Measurements from ENCODE around the gene RRP8. TPM values are rescaled to one million over a fixed set of nuclear protein-coding genes. Genes with fewer than 3 reads are reported as not detected.

Gene RRP8
- total RNA-seq, 2 donors from 2014 or later = 5.4 to 8.9 TPM

- intact Hi-C loops (cut with DNase I) = no loop called here
Observed at GRCh38 chr11:6568191-6568918, 35.1 kb downstream of the RRP8 start.

GRCh38 chr11:6567371-6567745 is 36.1 kb downstream of the RRP8 start:
- no peak for DNase-seq
- intact Hi-C loops (cut with DNase I) = no loop called here
- TF ChIP-seq CTCF (IDR thresholded peaks at IDR 0.05) (no peak), POLR2A (IDR thresholded peaks at IDR 0.05) (no peak)
- H3K27me3 ChIP-seq = no peaks in the 10 kb centered on the region
- no peak overlapping the region for H3K27ac ChIP-seq
- H3K36me3 ChIP-seq (replicated peaks in 1 of 2; ENCODE audit: insufficient read depth in 1 of 2, low read depth in 2 of 2) = no peaks in the 10 kb centered on the region
- H3K4me1 ChIP-seq = peaks cover 10% of the 10 kb centered on the region
- no peaks in the 10 kb centered on the region for H3K9me3 ChIP-seq
- no peak overlapping the region for H3K4me3 ChIP-seq
- 82 to 100% methylated on average over 1 to 7 of the region's 7 CpGs for WGBS, 2 donors
- no peak for ATAC-seq

More at GRCh38 chr11:6568191-6568918, 35.1 kb downstream of the RRP8 start:
- TF ChIP-seq POLR2A (IDR thresholded peaks at IDR 0.05) (no peak), CTCF (IDR thresholded peaks at IDR 0.05) (no peak)
- Histone ChIP-seq H3K4me3 (no peak overlapping the region), H3K4me1 (peaks cover 10% of the 10 kb centered on the region), H3K27ac (no peak overlapping the region), H3K36me3 (replicated peaks in 1 of 2; ENCODE audit: insufficient read depth in 1 of 2, low read depth in 2 of 2) (no peaks in the 10 kb centered on the region), H3K27me3 (no peaks in the 10 kb centered on the region), H3K9me3 (no peaks in the 10 kb centered on the region)
- 37 to 45% methylated on average over 4 of the region's 4 CpGs for WGBS, 2 donors
- DNase-seq (peak; percentile 86 to 92 (median 88)), ATAC-seq (peak; percentile 87)

DNA sequence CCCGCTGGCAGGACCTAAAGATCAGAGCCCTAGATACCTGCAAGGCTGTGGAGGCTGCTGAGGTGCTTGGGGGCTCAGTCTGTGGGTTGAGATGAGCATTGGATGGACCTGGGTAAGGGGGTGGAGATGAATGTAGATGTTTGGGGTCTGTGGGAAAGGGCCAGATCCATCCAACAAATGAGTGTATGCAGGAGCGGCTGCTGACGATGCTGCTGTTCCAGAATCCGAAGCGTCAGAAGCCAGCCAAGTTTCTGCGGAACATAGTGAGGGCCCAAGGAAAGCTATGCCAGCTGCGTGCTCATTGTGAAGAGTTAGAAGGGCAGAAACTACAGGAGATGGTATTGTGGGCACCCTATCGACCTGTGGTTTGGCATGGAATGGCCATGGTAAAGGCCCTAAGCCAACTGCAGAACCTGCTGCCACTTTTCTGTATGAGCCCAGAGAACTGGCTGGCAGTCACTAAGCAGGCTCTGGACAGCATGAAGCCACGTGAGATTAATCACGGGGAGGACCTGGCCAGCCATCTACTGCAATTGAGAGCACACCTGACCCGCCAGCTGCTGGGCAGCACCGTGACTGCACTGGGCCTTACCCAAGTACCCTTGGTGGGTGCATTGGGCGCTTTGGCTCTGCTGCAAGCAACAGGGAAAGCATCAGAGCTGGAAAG is 36.6 kb downstream of the RRP8 start:
- H3K4me3 ChIP-seq = no peak overlapping the region
- H3K9me3 ChIP-seq = no peaks in the 10 kb centered on the region
- no peak overlapping the region for H3K27ac ChIP-seq
- no peak for DNase-seq
- no peaks in the 10 kb centered on the region for H3K27me3 ChIP-seq
- no peaks in the 10 kb centered on the region for H3K36me3 ChIP-seq (replicated peaks in 1 of 2; ENCODE audit: insufficient read depth in 1 of 2, low read depth in 2 of 2)
- 83 to 94% methylated on average over 12 to 13 of the region's 13 CpGs for WGBS, 2 donors
- intact Hi-C loops (cut with DNase I) = no loop called here
- no peak for ATAC-seq
- H3K4me1 ChIP-seq = peaks cover 10% of the 10 kb centered on the region
- TF ChIP-seq POLR2A (IDR thresholded peaks at IDR 0.05) (no peak), CTCF (IDR thresholded peaks at IDR 0.05) (no peak)

DNA sequence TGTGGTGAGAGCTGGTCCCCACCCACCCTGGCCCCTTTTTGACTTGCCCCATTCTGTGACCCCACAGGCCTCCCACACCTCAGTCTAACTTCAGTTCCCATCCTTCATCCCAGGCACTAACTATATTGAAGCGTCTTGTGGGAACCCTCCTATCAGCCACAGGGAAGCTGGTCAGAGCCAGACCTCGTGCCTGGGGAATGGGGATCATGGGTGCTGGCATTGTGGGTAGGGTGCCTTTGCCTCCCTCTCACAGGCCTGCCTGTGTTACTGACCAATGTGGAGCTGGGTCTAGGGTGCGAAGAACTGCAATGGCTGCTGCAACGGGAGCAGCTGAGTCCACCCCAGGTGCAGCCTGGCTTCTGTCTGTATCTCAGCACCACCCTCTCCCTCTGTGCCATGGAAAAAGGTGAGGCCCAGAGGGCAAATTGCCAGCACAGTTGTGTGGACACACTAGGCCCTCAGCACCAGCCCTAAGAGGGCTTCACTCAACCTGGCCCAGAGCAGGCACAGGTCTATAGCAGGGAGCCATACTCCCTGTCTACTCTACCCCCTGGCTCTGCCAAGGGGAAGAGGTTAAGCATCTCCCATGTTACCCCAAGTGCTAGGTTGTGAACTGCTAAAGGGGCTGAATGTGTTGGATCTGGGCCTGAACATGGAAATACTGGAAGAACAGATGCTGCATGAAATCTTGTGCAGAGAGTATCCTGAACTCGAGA is 37.3 kb downstream of the RRP8 start:
- 80 to 84% methylated on average over 4 to 5 of the region's 5 CpGs for WGBS, 2 donors

More for the DNA sequence above, 37.3 kb downstream of the RRP8 start:
- Histone ChIP-seq H3K27ac (no peak overlapping the region), H3K4me1 (peaks cover 10% of the 10 kb centered on the region), H3K9me3 (no peaks in the 10 kb centered on the region), H3K4me3 (no peak overlapping the region), H3K36me3 (replicated peaks in 1 of 2; ENCODE audit: insufficient read depth in 1 of 2, low read depth in 2 of 2) (no peaks in the 10 kb centered on the region), H3K27me3 (no peaks in the 10 kb centered on the region)
- no peak for ATAC-seq
- TF ChIP-seq POLR2A (IDR thresholded peaks at IDR 0.05) (no peak), CTCF (IDR thresholded peaks at IDR 0.05) (no peak)
- intact Hi-C loops (cut with DNase I) = no loop called here
- DNase-seq = no peak
